ENCODE results near the gene LRRC3B. TPM values are rescaled to one million over a fixed set of nuclear protein-coding genes. Genes with fewer than 3 reads are reported as not detected.

Gene LRRC3B
- polyA plus RNA-seq, 1 donor from 2014 or later, result 56.4 TPM

DNA sequence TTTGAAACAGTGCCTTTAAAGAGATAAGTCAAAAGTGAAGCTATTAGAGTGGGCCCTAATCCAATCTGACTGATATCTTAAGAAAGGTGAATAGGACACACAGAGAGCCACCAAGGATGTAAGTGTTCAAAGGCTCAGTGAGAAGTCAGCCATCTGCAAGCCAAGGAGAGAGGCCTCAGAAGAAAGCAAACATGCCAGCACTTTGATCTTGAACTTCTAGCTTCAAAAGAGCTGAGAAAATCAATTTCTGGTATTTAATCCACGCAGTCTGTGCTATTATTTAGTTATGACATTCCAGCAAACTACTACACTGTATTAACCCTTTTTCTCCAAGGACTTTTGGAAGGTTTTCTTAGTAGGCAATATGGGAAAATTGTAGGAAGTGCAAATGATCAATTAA lies 95.7 kb downstream of the LRRC3B start:
- H3K4me2 ChIP-seq (ENCODE audit: low read length), result no peak overlapping the region
- H3K79me2 ChIP-seq (replicated peaks; ENCODE audit: insufficient read depth, low read length), result no peaks in the 10 kb centered on the region
- H3F3A ChIP-seq (ENCODE audit: insufficient read depth, low read length, poor library complexity, severe bottlenecking), result no peaks in the 10 kb centered on the region
- H2AFZ ChIP-seq (ENCODE audit: low read depth, low read length), result no peak overlapping the region
- H3K27ac ChIP-seq (ENCODE audit: low read length), result no peak overlapping the region
- no peaks in the 10 kb centered on the region for H4K20me1 ChIP-seq (ENCODE audit: insufficient read depth)
- TF ChIP-seq EZH2 (IDR thresholded peaks at IDR 0.05; ENCODE audit: borderline replicate concordance, insufficient read depth, low read length, poor library complexity, severe bottlenecking), result no peak
- no peak for TF ChIP-seq SMC3 (conservative IDR thresholded peaks at IDR 0.05; ENCODE audit: poor library complexity)
- TF ChIP-seq POLR2AphosphoS5 (IDR thresholded peaks at IDR 0.05), result no peak
- no peak for TF ChIP-seq MXI1 (conservative IDR thresholded peaks at IDR 0.05; ENCODE audit: poor library complexity, severe bottlenecking)
- no peak for TF ChIP-seq EP300 (conservative IDR thresholded peaks at IDR 0.05; ENCODE audit: poor library complexity, severe bottlenecking)
- TF ChIP-seq CTCF (IDR thresholded peaks at IDR 0.05; ENCODE audit: poor library complexity, severe bottlenecking), result no peak
- no peak for TF ChIP-seq TAF1 (IDR thresholded peaks at IDR 0.05; ENCODE audit: low read depth)
- TF ChIP-seq RAD21 (conservative IDR thresholded peaks at IDR 0.05), result no peak
- TF ChIP-seq, protein P1, sequence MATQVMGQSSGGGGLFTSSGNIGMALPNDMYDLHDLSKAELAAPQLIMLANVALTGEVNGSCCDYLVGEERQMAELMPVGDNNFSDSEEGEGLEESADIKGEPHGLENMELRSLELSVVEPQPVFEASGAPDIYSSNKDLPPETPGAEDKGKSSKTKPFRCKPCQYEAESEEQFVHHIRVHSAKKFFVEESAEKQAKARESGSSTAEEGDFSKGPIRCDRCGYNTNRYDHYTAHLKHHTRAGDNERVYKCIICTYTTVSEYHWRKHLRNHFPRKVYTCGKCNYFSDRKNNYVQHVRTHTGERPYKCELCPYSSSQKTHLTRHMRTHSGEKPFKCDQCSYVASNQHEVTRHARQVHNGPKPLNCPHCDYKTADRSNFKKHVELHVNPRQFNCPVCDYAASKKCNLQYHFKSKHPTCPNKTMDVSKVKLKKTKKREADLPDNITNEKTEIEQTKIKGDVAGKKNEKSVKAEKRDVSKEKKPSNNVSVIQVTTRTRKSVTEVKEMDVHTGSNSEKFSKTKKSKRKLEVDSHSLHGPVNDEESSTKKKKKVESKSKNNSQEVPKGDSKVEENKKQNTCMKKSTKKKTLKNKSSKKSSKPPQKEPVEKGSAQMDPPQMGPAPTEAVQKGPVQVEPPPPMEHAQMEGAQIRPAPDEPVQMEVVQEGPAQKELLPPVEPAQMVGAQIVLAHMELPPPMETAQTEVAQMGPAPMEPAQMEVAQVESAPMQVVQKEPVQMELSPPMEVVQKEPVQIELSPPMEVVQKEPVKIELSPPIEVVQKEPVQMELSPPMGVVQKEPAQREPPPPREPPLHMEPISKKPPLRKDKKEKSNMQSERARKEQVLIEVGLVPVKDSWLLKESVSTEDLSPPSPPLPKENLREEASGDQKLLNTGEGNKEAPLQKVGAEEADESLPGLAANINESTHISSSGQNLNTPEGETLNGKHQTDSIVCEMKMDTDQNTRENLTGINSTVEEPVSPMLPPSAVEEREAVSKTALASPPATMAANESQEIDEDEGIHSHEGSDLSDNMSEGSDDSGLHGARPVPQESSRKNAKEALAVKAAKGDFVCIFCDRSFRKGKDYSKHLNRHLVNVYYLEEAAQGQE (IDR thresholded peaks at IDR 0.05; ENCODE audit: borderline replicate concordance), result no peak
- no peaks in the 10 kb centered on the region for H3K27me3 ChIP-seq (ENCODE audit: insufficient read depth, low read depth, low read length)
- no peaks in the 10 kb centered on the region for H3K36me3 ChIP-seq (ENCODE audit: insufficient read depth, low read length)
- H3K9ac ChIP-seq (ENCODE audit: low read length), result no peak overlapping the region
- H3K4me3 ChIP-seq (ENCODE audit: low read length), result no peak overlapping the region
- H3K9me2 ChIP-seq (ENCODE audit: insufficient read depth, low read length), result no peaks in the 10 kb centered on the region
- H3K9me3 ChIP-seq (ENCODE audit: low read length), result peaks cover 7% of the 10 kb centered on the region

DNA sequence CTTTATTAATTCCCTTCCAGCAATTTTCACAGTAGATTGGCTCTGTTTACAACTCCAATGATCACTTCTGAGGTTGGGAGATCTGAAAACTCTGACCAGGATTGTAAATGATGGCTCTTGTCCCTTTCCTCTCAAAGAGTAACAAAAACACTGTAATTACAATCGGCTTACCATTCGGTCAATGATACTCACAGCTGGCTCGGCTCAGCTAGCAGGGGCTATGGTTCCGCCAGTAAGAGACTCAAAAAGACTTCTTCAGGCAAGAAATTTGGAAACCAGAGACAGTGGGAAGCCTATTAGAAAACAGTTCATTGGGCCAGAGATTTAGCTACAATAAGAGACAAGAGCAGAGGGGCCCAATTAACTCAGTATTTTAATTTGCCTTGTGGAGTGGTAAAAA lies 96.6 kb downstream of the LRRC3B start:
- no peaks in the 10 kb centered on the region for H3F3A ChIP-seq (ENCODE audit: insufficient read depth, low read length, poor library complexity, severe bottlenecking)
- no peak overlapping the region for H3K4me3 ChIP-seq (ENCODE audit: low read length)
- no peaks in the 10 kb centered on the region for H3K27me3 ChIP-seq (ENCODE audit: insufficient read depth, low read depth, low read length)
- no peak overlapping the region for H2AFZ ChIP-seq (ENCODE audit: low read depth, low read length)
- H3K9ac ChIP-seq (ENCODE audit: low read length), result no peak overlapping the region
- no peaks in the 10 kb centered on the region for H4K20me1 ChIP-seq (ENCODE audit: insufficient read depth)
- H3K36me3 ChIP-seq (ENCODE audit: insufficient read depth, low read length), result no peaks in the 10 kb centered on the region
- H3K9me3 ChIP-seq (ENCODE audit: low read length), result peaks cover 7% of the 10 kb centered on the region
- TF ChIP-seq TAF1 (IDR thresholded peaks at IDR 0.05; ENCODE audit: low read depth), result no peak
- TF ChIP-seq EP300 (conservative IDR thresholded peaks at IDR 0.05; ENCODE audit: poor library complexity, severe bottlenecking), result no peak
- TF ChIP-seq SMC3 (conservative IDR thresholded peaks at IDR 0.05; ENCODE audit: poor library complexity), result no peak
- TF ChIP-seq EZH2 (IDR thresholded peaks at IDR 0.05; ENCODE audit: borderline replicate concordance, insufficient read depth, low read length, poor library complexity, severe bottlenecking), result no peak
- TF ChIP-seq CTCF (IDR thresholded peaks at IDR 0.05; ENCODE audit: poor library complexity, severe bottlenecking), result no peak
- no peak for TF ChIP-seq MXI1 (conservative IDR thresholded peaks at IDR 0.05; ENCODE audit: poor library complexity, severe bottlenecking)
- no peak overlapping the region for H3K27ac ChIP-seq (ENCODE audit: low read length)
- H3K79me2 ChIP-seq (replicated peaks; ENCODE audit: insufficient read depth, low read length), result no peaks in the 10 kb centered on the region
- no peaks in the 10 kb centered on the region for H3K9me2 ChIP-seq (ENCODE audit: insufficient read depth, low read length)
- H3K4me2 ChIP-seq (ENCODE audit: low read length), result no peak overlapping the region

All from neural cell (in vitro differentiated cells).